Measurements from ENCODE around the gene CPA4. TPM values are rescaled to one million over a fixed set of nuclear protein-coding genes. Genes with fewer than 3 reads are reported as not detected.

Gene CPA4
- total RNA-seq, 6 experiments from 2014 or later, result not detected

DNA sequence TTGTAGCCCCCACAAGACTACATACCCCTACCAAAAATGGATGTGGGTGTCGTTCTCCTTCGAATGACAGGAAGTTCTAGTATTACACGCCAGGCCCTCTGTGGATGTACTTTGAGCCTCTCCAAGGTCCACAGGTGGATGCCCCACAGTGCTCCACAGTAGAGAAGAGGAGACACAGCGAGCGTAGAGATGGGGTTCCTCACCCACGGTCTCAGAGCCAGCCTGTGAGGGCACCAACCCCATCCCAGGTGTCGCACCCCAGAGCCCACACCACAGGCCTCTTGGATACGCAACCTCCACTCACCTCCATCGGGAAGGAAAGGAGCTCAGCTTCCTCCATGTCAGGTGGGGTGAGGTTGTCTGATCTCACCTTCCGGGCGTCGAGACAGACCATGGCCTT, 54.0 kb downstream of the CPA4 start:
- no peaks in the 10 kb centered on the region for H3K9me3 ChIP-seq
- H3K36me3 ChIP-seq, result no peaks in the 10 kb centered on the region
- H3K4me1 ChIP-seq, result no peaks in the 10 kb centered on the region
- WGBS (ENCODE audit: insufficient coverage, low coverage, low lambda C conversion rate, missing lambda C conversion rate), result 100% methylated on average over 1 of the region's 12 CpGs
- intact Hi-C loops (cut with DNase I), result no loop called here
- DNase-seq (no peak), ATAC-seq (no peak)
- TF ChIP-seq, protein P1, sequence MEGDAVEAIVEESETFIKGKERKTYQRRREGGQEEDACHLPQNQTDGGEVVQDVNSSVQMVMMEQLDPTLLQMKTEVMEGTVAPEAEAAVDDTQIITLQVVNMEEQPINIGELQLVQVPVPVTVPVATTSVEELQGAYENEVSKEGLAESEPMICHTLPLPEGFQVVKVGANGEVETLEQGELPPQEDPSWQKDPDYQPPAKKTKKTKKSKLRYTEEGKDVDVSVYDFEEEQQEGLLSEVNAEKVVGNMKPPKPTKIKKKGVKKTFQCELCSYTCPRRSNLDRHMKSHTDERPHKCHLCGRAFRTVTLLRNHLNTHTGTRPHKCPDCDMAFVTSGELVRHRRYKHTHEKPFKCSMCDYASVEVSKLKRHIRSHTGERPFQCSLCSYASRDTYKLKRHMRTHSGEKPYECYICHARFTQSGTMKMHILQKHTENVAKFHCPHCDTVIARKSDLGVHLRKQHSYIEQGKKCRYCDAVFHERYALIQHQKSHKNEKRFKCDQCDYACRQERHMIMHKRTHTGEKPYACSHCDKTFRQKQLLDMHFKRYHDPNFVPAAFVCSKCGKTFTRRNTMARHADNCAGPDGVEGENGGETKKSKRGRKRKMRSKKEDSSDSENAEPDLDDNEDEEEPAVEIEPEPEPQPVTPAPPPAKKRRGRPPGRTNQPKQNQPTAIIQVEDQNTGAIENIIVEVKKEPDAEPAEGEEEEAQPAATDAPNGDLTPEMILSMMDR (IDR thresholded peaks at IDR 0.05), result no peak
- TF ChIP-seq POLR2A (IDR thresholded peaks at IDR 0.05), result no peak
- no peaks in the 10 kb centered on the region for H3K27me3 ChIP-seq
- H3K27ac ChIP-seq, result no peak overlapping the region
- H3K4me3 ChIP-seq, result no peak overlapping the region

- H3K4me1 ChIP-seq, result no peaks in the 10 kb centered on the region
- no peaks in the 10 kb centered on the region for H3K27me3 ChIP-seq
- TF ChIP-seq, protein P1 (IDR thresholded peaks at IDR 0.05), result no peak
- TF ChIP-seq POLR2A (IDR thresholded peaks at IDR 0.05), result no peak
- ATAC-seq, result no peak
- no peak overlapping the region for H3K27ac ChIP-seq
- intact Hi-C loops (cut with DNase I), result no loop called here
- H3K4me3 ChIP-seq, result no peak overlapping the region
- H3K9me3 ChIP-seq, result no peaks in the 10 kb centered on the region
- no peaks in the 10 kb centered on the region for H3K36me3 ChIP-seq
- no peak for DNase-seq
- 53% methylated on average over 14 of the region's 16 CpGs for WGBS (ENCODE audit: insufficient coverage, low coverage, low lambda C conversion rate, missing lambda C conversion rate)
Measured at GRCh38 chr7:130349911-130350782, 57.2 kb downstream of the CPA4 start.

DNA sequence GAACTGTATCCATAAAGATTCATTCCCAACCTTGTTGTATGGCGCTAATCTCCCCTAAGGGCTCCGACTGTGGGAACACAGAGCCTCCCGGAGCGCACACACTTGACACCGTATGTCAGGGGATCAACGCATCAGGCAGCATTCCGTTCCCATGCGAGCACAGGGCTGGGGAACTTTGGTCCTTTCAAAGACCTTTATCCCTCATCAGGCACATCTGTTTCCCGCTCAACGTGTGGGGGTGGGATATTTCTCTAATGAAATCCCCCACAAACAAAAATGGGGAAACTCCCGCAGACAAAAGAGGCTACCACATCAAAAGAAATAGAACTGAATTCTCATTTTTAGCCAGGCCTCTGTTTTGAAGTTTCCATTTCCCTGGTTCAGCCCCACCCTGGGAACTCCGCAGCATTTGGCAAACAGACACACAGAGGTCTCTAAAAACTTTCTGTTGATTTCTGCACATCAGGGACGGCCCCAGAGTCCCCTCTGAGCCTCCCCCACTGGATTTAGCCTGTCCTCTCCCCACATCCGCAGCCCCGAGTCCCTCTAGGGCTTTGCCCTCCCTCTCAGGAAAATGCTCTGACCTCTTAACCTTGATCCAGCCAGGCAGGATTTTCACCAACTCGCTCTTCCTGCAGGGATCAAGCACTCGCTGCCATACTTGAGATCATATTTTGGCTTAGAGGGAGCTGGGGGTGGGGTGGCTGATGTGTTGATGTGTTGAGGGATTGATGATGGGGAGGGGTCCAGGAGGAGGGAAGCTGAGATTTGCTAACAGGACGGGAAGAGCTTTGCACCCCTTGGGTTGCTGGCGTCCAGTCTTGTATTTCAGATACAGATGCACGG, 58.2 kb downstream of the CPA4 start:
- Histone ChIP-seq H3K4me1 (no peaks in the 10 kb centered on the region), H3K36me3 (no peaks in the 10 kb centered on the region), H3K27me3 (no peaks in the 10 kb centered on the region), H3K9me3 (no peaks in the 10 kb centered on the region), H3K27ac (no peak overlapping the region), H3K4me3 (no peak overlapping the region)
- intact Hi-C loops (cut with DNase I), result no loop called here
- DNase-seq (no peak), ATAC-seq (peak; percentile 35 to 59 (median 52))
- WGBS (ENCODE audit: insufficient coverage, low coverage, low lambda C conversion rate, missing lambda C conversion rate), result 27% methylated on average over 18 of the region's 20 CpGs
- TF ChIP-seq, protein P1 (IDR thresholded peaks at IDR 0.05), result no peak
- TF ChIP-seq POLR2A (IDR thresholded peaks at IDR 0.05), result no peak

DNA sequence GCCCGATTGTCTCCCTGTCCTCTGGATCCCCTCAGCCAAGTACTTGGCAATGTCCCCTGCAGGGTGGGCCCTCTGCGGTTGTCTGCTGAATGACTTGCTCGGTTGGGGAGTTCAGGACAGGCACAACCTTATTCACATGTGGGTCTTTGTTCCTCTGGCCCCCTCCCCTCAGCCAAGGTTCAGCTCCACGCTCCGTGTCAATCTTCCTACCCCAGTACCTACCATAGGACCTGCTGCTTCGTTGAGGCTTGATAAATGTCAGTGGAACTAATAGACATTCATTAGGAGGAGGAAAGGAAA, 58.8 kb downstream of the CPA4 start:
- Histone ChIP-seq H3K4me3 (no peak overlapping the region), H3K27ac (no peak overlapping the region), H3K36me3 (no peaks in the 10 kb centered on the region), H3K27me3 (no peaks in the 10 kb centered on the region), H3K4me1 (no peaks in the 10 kb centered on the region), H3K9me3 (no peaks in the 10 kb centered on the region)
- 36% methylated on average over 2 of the region's 6 CpGs for WGBS (ENCODE audit: insufficient coverage, low coverage, low lambda C conversion rate, missing lambda C conversion rate)
- intact Hi-C loops (cut with DNase I), result no loop called here
- TF ChIP-seq, protein P1 (IDR thresholded peaks at IDR 0.05), result no peak
- TF ChIP-seq POLR2A (IDR thresholded peaks at IDR 0.05), result no peak
- no peak for DNase-seq
- ATAC-seq, result no peak
